Neuronal stem cell (in vitro differentiated cells): ENCODE data around the gene CHAC1. TPM values are rescaled to one million over a fixed set of nuclear protein-coding genes. Genes with fewer than 3 reads are reported as not detected.

ENCODE experiments used
- DNase-seq: peaks from one replicate; pipeline ENCODE4 v3.0.0-alpha.2; 2013; ENCODE audit warnings: low spot score
- H2AFZ ChIP-seq: one replicate; pipeline ENCODE4 v1.6.1; 2013; ENCODE audit warnings: mild to moderate bottlenecking, low read length, inconsistent platforms
- H2AK5ac ChIP-seq: 2 replicates; pipeline ENCODE4 v1.6.1; 2013; ENCODE audit warnings: low read depth, mild to moderate bottlenecking, inconsistent platforms, low read length, moderate library complexity, mixed read lengths
- H2BK120ac ChIP-seq: 2 replicates; pipeline ENCODE4 v1.6.1; 2013; ENCODE audit warnings: low read depth, mild to moderate bottlenecking, inconsistent platforms, low read length, moderate library complexity, mixed read lengths
- H2BK12ac ChIP-seq: one replicate; pipeline ENCODE4 v1.6.1; 2013; ENCODE audit warnings: low read length, inconsistent platforms
- H2BK15ac ChIP-seq: 2 replicates; pipeline ENCODE4 v1.6.1; 2013; ENCODE audit warnings: mild to moderate bottlenecking, low read length, inconsistent platforms, mixed read lengths
- H2BK5ac ChIP-seq: one replicate; pipeline ENCODE4 v1.6.1; 2013; ENCODE audit warnings: inconsistent platforms, mild to moderate bottlenecking, low read length, moderate library complexity
- H3K14ac ChIP-seq: one replicate; pipeline ENCODE4 v1.6.1; 2013; ENCODE audit warnings: low read length, inconsistent platforms
- H3K18ac ChIP-seq: 2 replicates; pipeline ENCODE4 v1.6.1; 2013; ENCODE audit warnings: low read length, inconsistent platforms
- H3K23ac ChIP-seq: 2 replicates; pipeline ENCODE4 v1.6.1; 2013; ENCODE audit warnings: low read depth, mild to moderate bottlenecking, mixed read lengths, low read length, inconsistent platforms; ENCODE audit not compliant: poor library complexity
- H3K27ac ChIP-seq: replicated peaks from 3 replicates; pipeline ENCODE4 v1.5.1; 2013; ENCODE audit warnings: low read length, inconsistent platforms
- H3K27me3 ChIP-seq, 3 experiments: 2 replicates each; pipeline ENCODE4 v1.6.1; 2013; ENCODE audit warnings: low read length in 3 of 3, mild to moderate bottlenecking in 2 of 3, inconsistent platforms in 1 of 3, low read depth in 1 of 3, mixed read lengths in 1 of 3, moderate library complexity in 1 of 3; ENCODE audit not compliant: control insufficient read depth in 3 of 3, insufficient read depth in 3 of 3
- H3K36me3 ChIP-seq, 2 donors: replicated peaks in 1 of 2; 2 replicates each; pipeline ENCODE4 v1.6.1; 2013; ENCODE audit warnings: low read length in 2 of 2; ENCODE audit not compliant: control insufficient read depth in 2 of 2, insufficient read depth in 2 of 2
- H3K4ac ChIP-seq: 2 replicates; pipeline ENCODE4 v1.6.1; 2013; ENCODE audit warnings: inconsistent platforms, mild to moderate bottlenecking, low read length, moderate library complexity
- H3K4me1 ChIP-seq, 2 donors: 1 replicate in 1 of 2; 2 replicates in 1 of 2; pipeline ENCODE4 v1.6.1; 2013; ENCODE audit warnings: low read length in 2 of 2, low read depth in 1 of 2; ENCODE audit not compliant: control insufficient read depth in 2 of 2, insufficient read depth in 1 of 2
- H3K4me2 ChIP-seq: one replicate; pipeline ENCODE4 v1.6.1; 2013; ENCODE audit warnings: mild to moderate bottlenecking, low read length, inconsistent platforms; ENCODE audit not compliant: insufficient read depth, poor library complexity, severe bottlenecking
- H3K4me3 ChIP-seq, 2 donors: 2 replicates each; pipeline ENCODE4 v1.5.1; 2013; ENCODE audit warnings: low read length in 2 of 2, mild to moderate bottlenecking in 2 of 2, inconsistent platforms in 1 of 2, moderate library complexity in 1 of 2
- H3K79me1 ChIP-seq: one replicate; pipeline ENCODE4 v1.6.1; 2013; ENCODE audit warnings: low read depth, mild to moderate bottlenecking, inconsistent platforms, low read length, moderate library complexity
- H3K9ac ChIP-seq: one replicate; pipeline ENCODE4 v1.6.1; 2013; ENCODE audit warnings: mild to moderate bottlenecking, low read depth, low read length, inconsistent platforms; ENCODE audit not compliant: poor library complexity
- H3K9me3 ChIP-seq, 2 donors: replicated peaks in 1 of 2; 2 replicates each; pipeline versions ENCODE3 to v1.6.1; 2013; ENCODE audit warnings: low read length in 2 of 2, mild to moderate bottlenecking in 2 of 2, inconsistent platforms in 1 of 2, low read depth in 1 of 2, mixed read lengths in 1 of 2, moderate library complexity in 1 of 2; ENCODE audit not compliant: control insufficient read depth in 2 of 2, insufficient read depth in 1 of 2
- H4K8ac ChIP-seq: one replicate; pipeline ENCODE4 v1.6.1; 2013; ENCODE audit warnings: low read depth, mild to moderate bottlenecking, inconsistent platforms, low read length, moderate library complexity
- H4K91ac ChIP-seq: one replicate; pipeline ENCODE4 v1.6.1; 2013; ENCODE audit warnings: low read length, low read depth, mild to moderate bottlenecking, inconsistent platforms; ENCODE audit not compliant: poor library complexity
- WGBS, 2 donors: extraction: QIAGEN DNeasy Blood & Tissue Kit; methylation state at CpG; one replicate each; pipeline ENCODE4 v1.1.7; 2013; ENCODE audit warnings: missing lambda C conversion rate in 2 of 2, mixed read lengths in 1 of 2; ENCODE audit not compliant: insufficient read length in 2 of 2, insufficient replicate concordance in 1 of 2; ENCODE audit errors: extremely low coverage in 2 of 2; 5-methylcytosine and 5-hydroxymethylcytosine counted together
- polyA plus RNA-seq, 2 experiments: library from polyadenylated mRNA; stranded (reverse); fragments of 200-250 nt; gene quantifications; one replicate each; pipeline ENCODE4 v1.2.3, GENCODE V29; 2013

CHAC1 gene
- polyA plus RNA-seq (2013, experiment 1 of 2), result 3.9 TPM
- polyA plus RNA-seq (2013, experiment 2 of 2), result 3.7 TPM

- Histone ChIP-seq H3K14ac (peak within 1 kb of the TSS; percentile 92), H3K9me3 (peaks cover 0 to 2% of the 10 kb centered on the region in 2 donors), H3K79me1 (peaks cover 4% of the 10 kb centered on the region), H3K23ac (peak within 1 kb of the TSS; percentile 94), H2AFZ (peak within 1 kb of the TSS; percentile 93), H3K4me3 (peak within 1 kb of the TSS; percentile 56 to 89), H3K9ac (peak within 1 kb of the TSS; percentile 96), H3K27me3 (peaks cover 0 to 35% (median 0%) of the 10 kb centered on the region in 3 experiments), H2AK5ac (peak within 1 kb of the TSS; percentile 70), H4K8ac (peak within 1 kb of the TSS; percentile 90), H2BK15ac (peak within 1 kb of the TSS; percentile 71), H3K18ac (peak within 1 kb of the TSS; percentile 95), H3K36me3 (peaks cover 0 to 8% of the 10 kb centered on the region in 2 donors), H3K4me2 (peak within 1 kb of the TSS; percentile 95), H2BK120ac (peak within 1 kb of the TSS; percentile 16), H2BK5ac (no peak within 1 kb of the TSS), H4K91ac (peak within 1 kb of the TSS; percentile 67), H3K4me1 (peaks cover 0 to 2% of the 10 kb centered on the region in 2 donors), H2BK12ac (peak within 1 kb of the TSS; percentile 77), H3K4ac (no peak within 1 kb of the TSS), H3K27ac (peak within 1 kb of the TSS; percentile 27)
- DNase-seq, result peak; percentile 92
- no CpG with 5 or more reads among the region's 72 CpGs for WGBS, 2 donors
These were observed at the start of gene CHAC1 for GRCh38 chr15:40952901-40953712. TSS of gene CHAC1 (plus strand) at chr15:40953471. CDS start at chr15:40953584, 113 bp downstream.

GRCh38 chr15:40904552-40905201 lies 48.6 kb upstream of the CHAC1 start:
- no peaks in the 10 kb centered on the region for H3K27me3 ChIP-seq
- peaks cover 19% of the 10 kb centered on the region for H3K79me1 ChIP-seq
- peaks cover 5 to 7% of the 10 kb centered on the region in 2 donors for H3K4me1 ChIP-seq
- H2BK120ac ChIP-seq, result no peak overlapping the region
- no peak overlapping the region for H2BK5ac ChIP-seq
- H3K4me2 ChIP-seq, result no peak overlapping the region
- no peak overlapping the region for H3K4ac ChIP-seq
- H4K8ac ChIP-seq, result no peak overlapping the region
- H3K23ac ChIP-seq, result no peak overlapping the region
- H2BK12ac ChIP-seq, result no peak overlapping the region
- H3K36me3 ChIP-seq, result peaks cover 37 to 45% of the 10 kb centered on the region in 2 donors
- H3K9ac ChIP-seq, result no peak overlapping the region
- no CpG with 5 or more reads among the region's 7 CpGs for WGBS, 2 donors
- H3K27ac ChIP-seq, result no peak overlapping the region
- H4K91ac ChIP-seq, result no peak overlapping the region
- no peak overlapping the region for H2AK5ac ChIP-seq
- no peaks in the 10 kb centered on the region for H3K9me3 ChIP-seq
- no peak overlapping the region for H2BK15ac ChIP-seq
- H2AFZ ChIP-seq, result no peak overlapping the region
- H3K14ac ChIP-seq, result no peak overlapping the region
- no peak overlapping the region for H3K4me3 ChIP-seq
- no peak overlapping the region for H3K18ac ChIP-seq
- no peak for DNase-seq

GRCh38 chr15:40906091-40906990 lies 46.9 kb upstream of the CHAC1 start:
- no peak overlapping the region for H3K4ac ChIP-seq
- WGBS, 2 donors, result no CpG with 5 or more reads among the region's 36 CpGs
- H3K9me3 ChIP-seq, result no peaks in the 10 kb centered on the region
- peak overlapping the region; percentile 17 for H3K23ac ChIP-seq
- peaks cover 13 to 21% of the 10 kb centered on the region in 2 donors for H3K4me1 ChIP-seq
- H3K36me3 ChIP-seq, result peaks cover 24 to 29% of the 10 kb centered on the region in 2 donors
- H4K91ac ChIP-seq, result no peak overlapping the region
- peak overlapping the region; percentile 82 for H3K9ac ChIP-seq
- H3K4me2 ChIP-seq, result peak overlapping the region; percentile 67
- H3K14ac ChIP-seq, result no peak overlapping the region
- H2BK12ac ChIP-seq, result no peak overlapping the region
- H3K27ac ChIP-seq, result no peak overlapping the region
- H4K8ac ChIP-seq, result no peak overlapping the region
- H3K4me3 ChIP-seq, result peak overlapping the region in 1 of 2 donors; percentile 42
- no peak overlapping the region for H2BK5ac ChIP-seq
- H2BK15ac ChIP-seq, result no peak overlapping the region
- peaks cover 10% of the 10 kb centered on the region for H3K79me1 ChIP-seq
- H2AFZ ChIP-seq, result peak overlapping the region; percentile 53
- H2AK5ac ChIP-seq, result peak overlapping the region; percentile 33
- H3K27me3 ChIP-seq, result no peaks in the 10 kb centered on the region
- no peak for DNase-seq
- H2BK120ac ChIP-seq, result no peak overlapping the region
- H3K18ac ChIP-seq, result peak overlapping the region; percentile 63
